ENCODE data around the gene SH3GL2.

DNA sequence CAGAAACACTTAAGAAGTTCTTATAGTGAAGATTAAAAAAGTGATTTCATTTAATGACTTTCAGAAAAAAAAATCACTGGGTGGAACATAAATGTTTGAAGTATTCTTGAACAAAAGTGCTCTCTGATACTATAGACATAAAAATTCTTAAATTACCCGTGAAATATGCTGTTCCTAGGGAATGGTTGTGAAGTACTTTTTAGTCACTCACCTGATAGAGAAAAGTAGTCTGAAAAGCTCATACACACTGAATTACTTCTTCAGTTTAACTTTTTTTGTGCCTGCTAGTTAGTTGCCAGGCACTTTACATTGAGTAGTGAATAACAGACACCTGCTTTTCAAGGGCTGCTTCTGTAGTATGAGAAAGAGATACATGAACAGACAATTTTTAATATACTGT lies 78.0 kb downstream of the SH3GL2 start:
- TF ChIP-seq CTCF (IDR thresholded peaks at IDR 0.05; ENCODE audit: low read depth, low read length, poor library complexity, severe bottlenecking) (no peak), EZH2phosphoT487 (IDR thresholded peaks at IDR 0.05; ENCODE audit: borderline replicate concordance, low read length) (no peak)
